ENCODE measurements around the gene RMRP. TPM values are rescaled to one million over a fixed set of nuclear protein-coding genes. Genes with fewer than 3 reads are reported as not detected.

The RMRP gene
- total RNA-seq, 4 donors from 2014 or later = 841 to 3,200 (median 2,180) TPM

GRCh38 chr9:35682051-35682450 lies 24.2 kb upstream of the RMRP start:
- TF ChIP-seq CTCF (IDR thresholded peaks at IDR 0.05) = no peak
- no peak for DNase-seq (ENCODE audit: low spot score)
- ATAC-seq (ENCODE audit: low FRiP score) = no peak

- TF ChIP-seq CTCF (IDR thresholded peaks at IDR 0.05) = no peak
- no peak for DNase-seq (ENCODE audit: low spot score)
- ATAC-seq (ENCODE audit: low FRiP score) = no peak
These were observed 23.7 kb upstream of the RMRP start for GRCh38 chr9:35681341-35682002.

GRCh38 chr9:35680331-35681105 lies 22.7 kb upstream of the RMRP start:
- ATAC-seq (ENCODE audit: low FRiP score) (no peak), DNase-seq (ENCODE audit: low spot score) (no peak)
- no peak for TF ChIP-seq CTCF (IDR thresholded peaks at IDR 0.05)

- ATAC-seq (ENCODE audit: low FRiP score) = no peak
- no peak for TF ChIP-seq CTCF (IDR thresholded peaks at IDR 0.05)
- no peak for DNase-seq (ENCODE audit: low spot score)
These were observed 22.0 kb upstream of the RMRP start for GRCh38 chr9:35679766-35680330.

GRCh38 chr9:35679091-35679490 lies 21.3 kb upstream of the RMRP start:
- ATAC-seq (ENCODE audit: low FRiP score) (no peak), DNase-seq (ENCODE audit: low spot score) (no peak)
- no peak for TF ChIP-seq CTCF (IDR thresholded peaks at IDR 0.05)

- ATAC-seq (ENCODE audit: low FRiP score) (peak; percentile 21), DNase-seq (ENCODE audit: low spot score) (no peak)
- TF ChIP-seq CTCF (IDR thresholded peaks at IDR 0.05) = no peak
These were observed 18.0 kb upstream of the RMRP start for GRCh38 chr9:35675732-35676392.

Data from omental fat pad (tissue), 4 donors.